Breast epithelium (tissue), 4 donors: ENCODE measurements around the gene CTNND2. TPM values are rescaled to one million over a fixed set of nuclear protein-coding genes. Genes with fewer than 3 reads are reported as not detected.

Experiments
- DNase-seq, 2 donors: peaks; one replicate each; pipeline ENCODE4 v3.0.0-alpha.2; 2019; ENCODE audit warnings: low spot score in 2 of 2
- H3K27ac ChIP-seq, 2 donors: fragments of 200-600 bp; sonication (generic) in 1 of 2; one replicate each; pipeline ENCODE4 v1.5.1; 2016 to 2019; ENCODE audit warnings: mild to moderate bottlenecking in 1 of 2
- H3K27me3 ChIP-seq, 2 donors: fragments of 200-600 bp; sonication (generic) in 1 of 2; one replicate each; pipeline versions ENCODE4 v1.5.1 to v1.6.0; 2017 to 2019; ENCODE audit warnings: control low read depth in 1 of 2, mild to moderate bottlenecking in 1 of 2
- H3K36me3 ChIP-seq: fragments of 200-600 bp; one replicate; pipeline ENCODE4 v1.5.1; 2019
- H3K4me1 ChIP-seq, 2 donors: fragments of 200-600 bp; sonication (generic); one replicate each; pipeline ENCODE4 v1.5.1; 2016 to 2019; ENCODE audit warnings: control low read depth in 1 of 2
- H3K4me3 ChIP-seq, 3 donors: fragments of 200-600 bp; sonication (generic); 1 replicate in 2 of 3; 2 replicates in 1 of 3; pipeline ENCODE4 v1.5.1; 2016 to 2019; ENCODE audit warnings: mild to moderate bottlenecking in 3 of 3, moderate library complexity in 2 of 3
- H3K9me3 ChIP-seq, 2 donors: fragments of 200-600 bp; sonication (generic) in 1 of 2; one replicate each; pipeline ENCODE4 v1.5.1; 2016 to 2019; ENCODE audit warnings: control low read depth in 1 of 2
- CTCF ChIP-seq, 3 donors: fragments of 450-650 bp; IDR thresholded peaks; one replicate each; pipeline ENCODE4 v1.5.1; 2016 to 2017; ENCODE audit warnings: antibody characterized with exemption in 3 of 3, mild to moderate bottlenecking in 3 of 3, moderate library complexity in 3 of 3
- POLR2A ChIP-seq: fragments of 450-650 bp; IDR thresholded peaks from one replicate; pipeline ENCODE4 v1.6.1; 2016; ENCODE audit warnings: antibody characterized with exemption, mild to moderate bottlenecking, moderate library complexity
- POLR2AphosphoS5 ChIP-seq, 3 donors: sonication (generic); formaldehyde crosslinking; IDR thresholded peaks; one replicate each; pipeline ENCODE4 v1.6.1; 2017; ENCODE audit warnings: antibody characterized with exemption in 3 of 3
- intact Hi-C: fragments of 100-400 bp; cut with DNase I; formaldehyde crosslinking; loops from one replicate; pipeline ENCODE4 v1.15.1; 2023; ENCODE audit warnings: low total_unique reads
- total RNA-seq, 3 donors: library from RNA; depleted of rRNA; stranded (reverse); fragments of >200 nt; gene quantifications; one replicate each; pipeline ENCODE4 v1.1.0, GENCODE V29; 2016

Gene CTNND2
- 1 to 10 TPM in 2 of 3 donors, not detected in 1; 3.3 to 6.0 TPM for total RNA-seq

GRCh38 chr5:11904265-11904906 is at the start of gene CTNND2:
Gene CTNND2, minus strand, starts transcription at chr5:11904446. Its CDS starts 593 bp downstream, at chr5:11903853.
- peak in 1 of 2 donors; percentile 76 for DNase-seq
- Histone ChIP-seq H3K36me3 (no peaks in the 10 kb centered on the region), H3K4me3 (peak within 1 kb of the TSS in 2 of 3 donors; percentile 51 to 70), H3K9me3 (no peaks in the 10 kb centered on the region), H3K27ac (peak within 1 kb of the TSS in 1 of 2 donors; percentile 32), H3K4me1 (peaks cover 0 to 4% of the 10 kb centered on the region in 2 donors), H3K27me3 (peaks cover 0 to 38% of the 10 kb centered on the region in 2 donors)
- intact Hi-C loops: no loop called here
- TF ChIP-seq CTCF (IDR thresholded peaks at IDR 0.05): no peak
- no peak for TF ChIP-seq POLR2AphosphoS5 (IDR thresholded peaks at IDR 0.05)
- TF ChIP-seq POLR2A: no peak

GRCh38 chr5:11946317-11946716 is 42.1 kb upstream of the CTNND2 start:
- H3K9me3 ChIP-seq: no peaks in the 10 kb centered on the region
- no peak overlapping the region for H3K27ac ChIP-seq
- no peak for DNase-seq
- intact Hi-C loops: no loop called here
- no peaks in the 10 kb centered on the region for H3K36me3 ChIP-seq
- H3K4me1 ChIP-seq: no peaks in the 10 kb centered on the region
- TF ChIP-seq POLR2A (no peak), POLR2AphosphoS5 (IDR thresholded peaks at IDR 0.05) (no peak), CTCF (IDR thresholded peaks at IDR 0.05) (no peak)
- H3K27me3 ChIP-seq: no peaks in the 10 kb centered on the region
- no peak overlapping the region for H3K4me3 ChIP-seq

- intact Hi-C loops: no loop called here
- no peak for DNase-seq
- no peaks in the 10 kb centered on the region for H3K4me1 ChIP-seq
Measured at GRCh38 chr5:11941566-11941965, 37.3 kb upstream of the CTNND2 start.

GRCh38 chr5:11931638-11932037 is 27.4 kb upstream of the CTNND2 start:
- no peaks in the 10 kb centered on the region for H3K4me1 ChIP-seq
- intact Hi-C loops: no loop called here
- H3K9me3 ChIP-seq: no peaks in the 10 kb centered on the region
- H3K4me3 ChIP-seq: peak overlapping the region in 1 of 3 donors; percentile 4
- TF ChIP-seq POLR2A: no peak
- TF ChIP-seq CTCF (IDR thresholded peaks at IDR 0.05): no peak
- no peak overlapping the region for H3K27ac ChIP-seq
- no peak for DNase-seq
- H3K36me3 ChIP-seq: no peaks in the 10 kb centered on the region
- no peaks in the 10 kb centered on the region for H3K27me3 ChIP-seq

More at GRCh38 chr5:11941566-11941965, 37.3 kb upstream of the CTNND2 start:
- Histone ChIP-seq H3K27ac (no peak overlapping the region), H3K27me3 (no peaks in the 10 kb centered on the region), H3K36me3 (no peaks in the 10 kb centered on the region), H3K4me3 (no peak overlapping the region), H3K9me3 (no peaks in the 10 kb centered on the region)
- TF ChIP-seq POLR2A (no peak), POLR2AphosphoS5 (IDR thresholded peaks at IDR 0.05) (no peak), CTCF (IDR thresholded peaks at IDR 0.05) (no peak)

- DNase-seq: no peak
- no peak overlapping the region for H3K4me3 ChIP-seq
- TF ChIP-seq CTCF (IDR thresholded peaks at IDR 0.05) (no peak), POLR2A (no peak), POLR2AphosphoS5 (IDR thresholded peaks at IDR 0.05) (no peak)
- no peak overlapping the region for H3K27ac ChIP-seq
- H3K27me3 ChIP-seq: no peaks in the 10 kb centered on the region
- H3K9me3 ChIP-seq: no peaks in the 10 kb centered on the region
- intact Hi-C loops: no loop called here
- no peaks in the 10 kb centered on the region for H3K4me1 ChIP-seq
- no peaks in the 10 kb centered on the region for H3K36me3 ChIP-seq
Measured at GRCh38 chr5:11928909-11929308, 24.7 kb upstream of the CTNND2 start.
